Measurements from ENCODE around the gene KBTBD12.

The KBTBD12 gene

DNA sequence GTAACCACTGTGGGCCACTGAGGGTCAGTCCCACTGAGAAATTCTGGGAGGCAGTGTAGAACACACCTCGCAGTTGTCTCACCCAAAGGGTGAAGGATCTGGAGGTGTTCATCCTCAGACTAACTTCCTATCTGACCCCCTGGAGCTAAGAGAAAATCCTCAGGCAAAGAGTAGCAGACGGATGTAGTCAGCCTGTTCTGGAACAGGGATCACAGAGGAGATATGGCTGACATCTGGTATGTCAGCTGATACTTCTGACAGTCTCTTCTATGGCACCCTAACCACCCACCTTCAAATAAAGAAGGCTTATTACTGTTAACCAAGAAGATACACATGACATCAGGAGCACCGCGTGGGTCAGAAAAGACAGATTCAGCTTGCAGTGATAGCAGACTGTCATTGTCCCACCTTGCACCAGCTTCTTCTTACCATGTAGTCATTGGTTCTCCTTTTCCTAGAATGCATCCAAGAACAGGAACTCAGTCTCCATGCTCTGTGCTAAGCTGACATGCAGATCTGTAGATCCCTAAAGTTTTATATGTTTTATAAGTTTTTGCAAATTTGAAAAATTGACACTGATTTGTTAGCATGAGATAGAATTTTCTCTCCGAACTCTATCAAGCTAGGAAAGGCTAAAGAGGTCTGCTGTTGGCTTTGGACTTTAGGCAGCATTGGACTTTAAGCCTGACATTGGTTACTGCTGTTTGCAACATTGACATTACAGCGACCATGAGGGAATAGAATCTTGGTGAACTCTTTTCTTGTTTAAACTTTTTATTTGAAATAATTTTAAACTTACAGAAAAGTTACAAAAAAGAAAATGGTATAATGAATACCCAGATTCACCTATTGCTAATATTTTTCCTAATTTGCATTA, 60.4 kb downstream of the KBTBD12 start:
- Histone ChIP-seq H3K27me3 (ENCODE audit: control insufficient read depth, insufficient read depth, low read length) (no peaks in the 10 kb centered on the region), H3K27ac (no peak overlapping the region), H3K9me3 (ENCODE audit: control insufficient read depth, low read length) (no peaks in the 10 kb centered on the region), H3K9ac (no peak overlapping the region), H3K79me2 (no peaks in the 10 kb centered on the region), H2AFZ (no peak overlapping the region), H3K36me3 (ENCODE audit: control insufficient read depth, insufficient read depth, low read length) (no peaks in the 10 kb centered on the region), H3K4me2 (ENCODE audit: low read length) (no peak overlapping the region), H3K4me1 (no peaks in the 10 kb centered on the region), H3K4me3 (ENCODE audit: low read depth, low read length) (no peak overlapping the region)
- TF ChIP-seq, protein P1, sequence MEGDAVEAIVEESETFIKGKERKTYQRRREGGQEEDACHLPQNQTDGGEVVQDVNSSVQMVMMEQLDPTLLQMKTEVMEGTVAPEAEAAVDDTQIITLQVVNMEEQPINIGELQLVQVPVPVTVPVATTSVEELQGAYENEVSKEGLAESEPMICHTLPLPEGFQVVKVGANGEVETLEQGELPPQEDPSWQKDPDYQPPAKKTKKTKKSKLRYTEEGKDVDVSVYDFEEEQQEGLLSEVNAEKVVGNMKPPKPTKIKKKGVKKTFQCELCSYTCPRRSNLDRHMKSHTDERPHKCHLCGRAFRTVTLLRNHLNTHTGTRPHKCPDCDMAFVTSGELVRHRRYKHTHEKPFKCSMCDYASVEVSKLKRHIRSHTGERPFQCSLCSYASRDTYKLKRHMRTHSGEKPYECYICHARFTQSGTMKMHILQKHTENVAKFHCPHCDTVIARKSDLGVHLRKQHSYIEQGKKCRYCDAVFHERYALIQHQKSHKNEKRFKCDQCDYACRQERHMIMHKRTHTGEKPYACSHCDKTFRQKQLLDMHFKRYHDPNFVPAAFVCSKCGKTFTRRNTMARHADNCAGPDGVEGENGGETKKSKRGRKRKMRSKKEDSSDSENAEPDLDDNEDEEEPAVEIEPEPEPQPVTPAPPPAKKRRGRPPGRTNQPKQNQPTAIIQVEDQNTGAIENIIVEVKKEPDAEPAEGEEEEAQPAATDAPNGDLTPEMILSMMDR (IDR thresholded peaks at IDR 0.05) = no peak

DNA sequence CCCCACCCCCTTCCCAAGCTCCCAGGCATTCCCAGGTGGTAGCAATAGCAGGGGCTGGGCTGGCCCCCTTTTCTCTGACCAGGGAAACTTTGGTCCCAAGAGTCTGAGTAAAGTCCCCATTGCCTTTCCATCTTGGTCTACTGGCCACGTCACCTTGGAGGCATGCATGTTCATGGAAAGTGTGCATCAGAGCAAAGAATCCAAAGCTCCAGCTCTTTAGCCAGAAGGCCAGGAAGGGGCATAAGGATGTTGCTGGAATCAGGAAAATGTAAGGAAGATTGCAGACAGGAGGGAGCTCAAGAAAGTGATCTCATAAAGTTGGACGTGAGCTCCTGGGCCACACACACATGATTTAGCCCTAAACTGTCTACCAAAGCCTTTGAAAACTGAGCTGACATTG, 63.6 kb downstream of the KBTBD12 start:
- H3K27me3 ChIP-seq (ENCODE audit: control insufficient read depth, insufficient read depth, low read length) = no peaks in the 10 kb centered on the region
- no peaks in the 10 kb centered on the region for H3K4me1 ChIP-seq
- H3K27ac ChIP-seq = no peak overlapping the region
- no peaks in the 10 kb centered on the region for H3K79me2 ChIP-seq
- TF ChIP-seq, protein P1 (IDR thresholded peaks at IDR 0.05) = no peak
- H3K36me3 ChIP-seq (ENCODE audit: control insufficient read depth, insufficient read depth, low read length) = no peaks in the 10 kb centered on the region
- H3K4me3 ChIP-seq (ENCODE audit: low read depth, low read length) = no peak overlapping the region
- no peaks in the 10 kb centered on the region for H3K9me3 ChIP-seq (ENCODE audit: control insufficient read depth, low read length)
- no peak overlapping the region for H3K4me2 ChIP-seq (ENCODE audit: low read length)
- no peak overlapping the region for H3K9ac ChIP-seq
- H2AFZ ChIP-seq = no peak overlapping the region

DNA sequence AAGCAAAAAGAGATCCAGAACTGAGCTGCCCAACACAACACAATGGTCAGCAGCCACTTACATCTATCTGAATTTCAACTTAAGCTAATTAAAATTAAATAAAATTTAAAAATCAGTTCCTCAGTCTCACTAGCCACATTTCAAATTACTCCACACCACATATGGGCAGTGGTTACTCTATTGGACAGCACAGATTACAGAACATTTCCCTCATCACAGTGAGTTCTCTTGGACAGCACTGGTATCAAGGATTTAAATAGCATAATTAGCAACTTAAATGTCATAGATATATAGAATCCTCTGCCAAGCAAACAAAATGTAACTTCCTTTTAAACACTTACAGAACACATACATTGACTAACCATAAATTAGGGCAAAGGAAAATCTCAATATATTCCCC, 64.4 kb downstream of the KBTBD12 start:
- Histone ChIP-seq H3K4me3 (ENCODE audit: low read depth, low read length) (no peak overlapping the region), H3K9me3 (ENCODE audit: control insufficient read depth, low read length) (no peaks in the 10 kb centered on the region), H2AFZ (no peak overlapping the region), H3K9ac (no peak overlapping the region), H3K79me2 (no peaks in the 10 kb centered on the region), H3K4me1 (no peaks in the 10 kb centered on the region), H3K4me2 (ENCODE audit: low read length) (no peak overlapping the region), H3K27me3 (ENCODE audit: control insufficient read depth, insufficient read depth, low read length) (no peaks in the 10 kb centered on the region), H3K36me3 (ENCODE audit: control insufficient read depth, insufficient read depth, low read length) (no peaks in the 10 kb centered on the region), H3K27ac (no peak overlapping the region)
- TF ChIP-seq, protein P1 (IDR thresholded peaks at IDR 0.05) = no peak

DNA sequence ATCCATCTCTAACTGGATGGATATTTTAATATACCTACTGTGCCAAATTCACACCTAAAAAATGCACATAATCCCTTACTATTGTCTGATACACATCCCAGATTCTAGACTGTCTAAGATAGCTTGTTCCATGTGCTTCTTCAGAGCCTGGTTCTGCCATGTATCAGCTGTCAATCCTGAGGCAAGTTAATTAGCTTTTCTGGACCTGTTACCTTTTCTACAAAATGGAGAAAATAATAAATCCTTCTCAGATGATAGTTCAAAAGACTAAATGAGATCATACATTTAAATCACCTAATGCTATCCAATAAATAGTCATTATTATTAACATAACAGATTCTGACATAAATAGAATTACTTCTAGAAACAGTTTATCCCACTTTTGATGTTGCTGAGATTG, 66.1 kb downstream of the KBTBD12 start:
- Histone ChIP-seq H3K79me2 (no peaks in the 10 kb centered on the region), H3K27ac (no peak overlapping the region)

More for the DNA sequence above, 66.1 kb downstream of the KBTBD12 start:
- Histone ChIP-seq H3K9ac (no peak overlapping the region), H3K27me3 (ENCODE audit: control insufficient read depth, insufficient read depth, low read length) (no peaks in the 10 kb centered on the region), H3K4me1 (no peaks in the 10 kb centered on the region), H3K4me3 (ENCODE audit: low read depth, low read length) (no peak overlapping the region), H3K4me2 (ENCODE audit: low read length) (no peak overlapping the region), H3K9me3 (ENCODE audit: control insufficient read depth, low read length) (no peaks in the 10 kb centered on the region), H2AFZ (no peak overlapping the region), H3K36me3 (ENCODE audit: control insufficient read depth, insufficient read depth, low read length) (no peaks in the 10 kb centered on the region)
- TF ChIP-seq, protein P1 (IDR thresholded peaks at IDR 0.05) = no peak

All from parathyroid adenoma (tissue), 2 donors.